Measurements from ENCODE around the gene C3AR1. TPM values are rescaled to one million over a fixed set of nuclear protein-coding genes. Genes with fewer than 3 reads are reported as not detected.

Gene C3AR1
- total and polyA plus RNA-seq, 4 donors: 1.5 to 8.8 (median 5.0) TPM

GRCh38 chr12:8054816-8055215 lies 11.3 kb downstream of the C3AR1 start (continued):
- TF ChIP-seq ZBTB33 (IDR thresholded peaks at IDR 0.05) (no peak), NR2F2 (IDR thresholded peaks at IDR 0.05) (no peak)

DNA sequence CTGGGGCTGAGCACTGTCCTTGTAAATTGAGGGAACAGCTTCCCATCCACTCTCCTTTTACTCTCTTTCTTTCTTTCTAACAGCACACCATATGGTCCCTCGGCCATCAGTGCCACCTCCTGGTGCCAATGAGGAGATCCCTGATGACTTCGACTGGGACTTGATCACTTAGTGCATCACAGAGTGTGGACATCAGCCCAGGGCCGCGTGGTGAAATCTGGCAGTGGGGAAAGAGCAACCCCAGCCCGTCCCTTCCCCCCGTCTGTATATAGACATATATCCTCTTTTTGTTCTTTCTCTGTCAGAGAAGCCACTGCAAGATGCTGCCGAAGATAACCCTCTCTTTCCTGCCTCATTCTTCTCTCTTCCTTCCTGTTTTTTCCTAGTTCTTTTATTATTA lies 13.5 kb downstream of the C3AR1 start:
- TF ChIP-seq ATF3 (IDR thresholded peaks at IDR 0.05) (no peak), FOXA2 (IDR thresholded peaks at IDR 0.05) (no peak), ZBTB33 (IDR thresholded peaks at IDR 0.05) (no peak), RXRA (IDR thresholded peaks at IDR 0.05) (no peak), GABPA (IDR thresholded peaks at IDR 0.05 in 1 of 2, conservative IDR thresholded peaks at IDR 0.05 in 1 of 2) (no peak), MAX (IDR thresholded peaks at IDR 0.05) (no peak), RAD21 (IDR thresholded peaks at IDR 0.05) (no peak), YY1 (IDR thresholded peaks at IDR 0.05) (no peak), HNF4A (conservative IDR thresholded peaks at IDR 0.05) (no peak), TAF1 (conservative IDR thresholded peaks at IDR 0.05) (no peak), SP1 (IDR thresholded peaks at IDR 0.05) (no peak), HNF4G (IDR thresholded peaks at IDR 0.05) (no peak), EGR1 (IDR thresholded peaks at IDR 0.05; ENCODE audit: low read depth in 2 of 2) (no peak), NR2F2 (IDR thresholded peaks at IDR 0.05) (no peak), JUND (IDR thresholded peaks at IDR 0.05) (no peak), FOXA1 (IDR thresholded peaks at IDR 0.05) (no peak)
- TF ChIP-seq, protein P1, sequence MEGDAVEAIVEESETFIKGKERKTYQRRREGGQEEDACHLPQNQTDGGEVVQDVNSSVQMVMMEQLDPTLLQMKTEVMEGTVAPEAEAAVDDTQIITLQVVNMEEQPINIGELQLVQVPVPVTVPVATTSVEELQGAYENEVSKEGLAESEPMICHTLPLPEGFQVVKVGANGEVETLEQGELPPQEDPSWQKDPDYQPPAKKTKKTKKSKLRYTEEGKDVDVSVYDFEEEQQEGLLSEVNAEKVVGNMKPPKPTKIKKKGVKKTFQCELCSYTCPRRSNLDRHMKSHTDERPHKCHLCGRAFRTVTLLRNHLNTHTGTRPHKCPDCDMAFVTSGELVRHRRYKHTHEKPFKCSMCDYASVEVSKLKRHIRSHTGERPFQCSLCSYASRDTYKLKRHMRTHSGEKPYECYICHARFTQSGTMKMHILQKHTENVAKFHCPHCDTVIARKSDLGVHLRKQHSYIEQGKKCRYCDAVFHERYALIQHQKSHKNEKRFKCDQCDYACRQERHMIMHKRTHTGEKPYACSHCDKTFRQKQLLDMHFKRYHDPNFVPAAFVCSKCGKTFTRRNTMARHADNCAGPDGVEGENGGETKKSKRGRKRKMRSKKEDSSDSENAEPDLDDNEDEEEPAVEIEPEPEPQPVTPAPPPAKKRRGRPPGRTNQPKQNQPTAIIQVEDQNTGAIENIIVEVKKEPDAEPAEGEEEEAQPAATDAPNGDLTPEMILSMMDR (IDR thresholded peaks at IDR 0.05; ENCODE audit: low read depth, low read length, missing input control): no peak
- TF ChIP-seq, protein P2, sequence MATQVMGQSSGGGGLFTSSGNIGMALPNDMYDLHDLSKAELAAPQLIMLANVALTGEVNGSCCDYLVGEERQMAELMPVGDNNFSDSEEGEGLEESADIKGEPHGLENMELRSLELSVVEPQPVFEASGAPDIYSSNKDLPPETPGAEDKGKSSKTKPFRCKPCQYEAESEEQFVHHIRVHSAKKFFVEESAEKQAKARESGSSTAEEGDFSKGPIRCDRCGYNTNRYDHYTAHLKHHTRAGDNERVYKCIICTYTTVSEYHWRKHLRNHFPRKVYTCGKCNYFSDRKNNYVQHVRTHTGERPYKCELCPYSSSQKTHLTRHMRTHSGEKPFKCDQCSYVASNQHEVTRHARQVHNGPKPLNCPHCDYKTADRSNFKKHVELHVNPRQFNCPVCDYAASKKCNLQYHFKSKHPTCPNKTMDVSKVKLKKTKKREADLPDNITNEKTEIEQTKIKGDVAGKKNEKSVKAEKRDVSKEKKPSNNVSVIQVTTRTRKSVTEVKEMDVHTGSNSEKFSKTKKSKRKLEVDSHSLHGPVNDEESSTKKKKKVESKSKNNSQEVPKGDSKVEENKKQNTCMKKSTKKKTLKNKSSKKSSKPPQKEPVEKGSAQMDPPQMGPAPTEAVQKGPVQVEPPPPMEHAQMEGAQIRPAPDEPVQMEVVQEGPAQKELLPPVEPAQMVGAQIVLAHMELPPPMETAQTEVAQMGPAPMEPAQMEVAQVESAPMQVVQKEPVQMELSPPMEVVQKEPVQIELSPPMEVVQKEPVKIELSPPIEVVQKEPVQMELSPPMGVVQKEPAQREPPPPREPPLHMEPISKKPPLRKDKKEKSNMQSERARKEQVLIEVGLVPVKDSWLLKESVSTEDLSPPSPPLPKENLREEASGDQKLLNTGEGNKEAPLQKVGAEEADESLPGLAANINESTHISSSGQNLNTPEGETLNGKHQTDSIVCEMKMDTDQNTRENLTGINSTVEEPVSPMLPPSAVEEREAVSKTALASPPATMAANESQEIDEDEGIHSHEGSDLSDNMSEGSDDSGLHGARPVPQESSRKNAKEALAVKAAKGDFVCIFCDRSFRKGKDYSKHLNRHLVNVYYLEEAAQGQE (IDR thresholded peaks at IDR 0.05): no peak
- no peak overlapping the region for H3K9ac ChIP-seq (ENCODE audit: low read depth in 1 of 2, low read length in 2 of 2)
- WGBS: 76% methylated on average over 7 of the region's 7 CpGs
- H3K36me3 ChIP-seq (ENCODE audit: control insufficient read depth in 4 of 4, insufficient read depth in 3 of 4, low read depth in 1 of 4, low read length in 3 of 4): peaks cover 4 to 68% (median 42%) of the 10 kb centered on the region in 4 donors
- H3K4me1 ChIP-seq (ENCODE audit: control insufficient read depth in 4 of 4, insufficient read depth in 4 of 4, low read length in 3 of 4): no peaks in the 10 kb centered on the region
- H3K4me3 ChIP-seq (ENCODE audit: low read depth in 1 of 3, low read length in 3 of 3): no peak overlapping the region
- no peak overlapping the region for H3K27ac ChIP-seq (ENCODE audit: low read depth in 1 of 2, low read length in 2 of 2)
- H3K27me3 ChIP-seq (ENCODE audit: control insufficient read depth in 4 of 4, insufficient read depth in 4 of 4, low read length in 3 of 4): no peaks in the 10 kb centered on the region
- no peaks in the 10 kb centered on the region for H3K9me3 ChIP-seq (ENCODE audit: control insufficient read depth in 4 of 4, low read length in 3 of 4)
- no peak for DNase-seq (ENCODE audit: low spot score)

All from liver (tissue), 9 donors.